MV-4-11 (cell line): ENCODE measurements around the gene CASP10.
A peak's percentile ranks its signal among the peaks of the same experiment; 100 is the strongest.

ENCODE experiments used
- DNase-seq: peaks from one replicate; lab custom pipeline; 2025; lab: John Stamatoyannopoulos, UW

Gene CASP10

GRCh38 chr2:201233812-201234662, 51.1 kb downstream of the CASP10 start:
- no peak for DNase-seq

- DNase-seq, result no peak
These were observed 51.8 kb downstream of the CASP10 start for GRCh38 chr2:201234663-201235135.

- peak; percentile 63 for DNase-seq
These were observed 53.2 kb downstream of the CASP10 start for GRCh38 chr2:201235860-201236811.

- DNase-seq, result peak; percentile 64
These were observed 54.7 kb downstream of the CASP10 start for GRCh38 chr2:201237486-201238123.

- DNase-seq, result peak; percentile 80
These were observed 56.4 kb downstream of the CASP10 start for GRCh38 chr2:201239167-201239935.

GRCh38 chr2:201242571-201243277, 59.8 kb downstream of the CASP10 start:
- peak; percentile 55 for DNase-seq

- no peak for DNase-seq
These were observed 61.9 kb downstream of the CASP10 start for GRCh38 chr2:201244829-201245228.

- no peak for DNase-seq
These were observed 63.3 kb downstream of the CASP10 start for GRCh38 chr2:201246280-201246679.

- DNase-seq, result no peak
These were observed 65.4 kb downstream of the CASP10 start for GRCh38 chr2:201248288-201248844.

- no peak for DNase-seq
These were observed 66.9 kb downstream of the CASP10 start for GRCh38 chr2:201249889-201250288.

- DNase-seq, result no peak
These were observed 67.8 kb downstream of the CASP10 start for GRCh38 chr2:201250741-201251140.

- DNase-seq, result peak; percentile 32
These were observed 71.3 kb downstream of the CASP10 start for GRCh38 chr2:201254081-201254730.

- DNase-seq, result no peak
These were observed 72.6 kb downstream of the CASP10 start for GRCh38 chr2:201255408-201256033.

GRCh38 chr2:201256082-201256481, 73.1 kb downstream of the CASP10 start:
- no peak for DNase-seq

GRCh38 chr2:201257381-201257955, 74.5 kb downstream of the CASP10 start:
- peak; percentile 88 for DNase-seq

GRCh38 chr2:201257956-201258665, 75.2 kb downstream of the CASP10 start:
- DNase-seq, result peak; percentile 88

GRCh38 chr2:201258666-201259615, 76.0 kb downstream of the CASP10 start:
- peak; percentile 36 for DNase-seq
